SU-DHL-6 (cell line): ENCODE data around the gene IL32.

Experiments
- CTCF ChIP-seq: fragments of 200-600 bp; sonication (generic); IDR thresholded peaks from one replicate; pipeline ENCODE4 v1.5.1; 2017; ENCODE audit warnings: antibody characterized with exemption, mild to moderate bottlenecking, low read length, moderate library complexity; ENCODE audit not compliant: insufficient read depth, poor library complexity, severe bottlenecking
- EZH2phosphoT487 ChIP-seq: fragments of 200-600 bp; sonication (generic), shearing (Covaris generic); conservative IDR thresholded peaks from 2 replicates; pipeline ENCODE4 v1.6.1; 2018; ENCODE audit warnings: mild to moderate bottlenecking, antibody characterized with exemption, low read length, moderate library complexity, mixed read lengths

GRCh38 chr16:3118846-3119245, 53.4 kb downstream of the IL32 start:
- TF ChIP-seq CTCF = no peak
- TF ChIP-seq EZH2phosphoT487 = no peak
